DLD1 (cell line): Measurements from ENCODE around the gene CRAMP1.
"Not testable (repeated sequence)": the region's sequence is repeated elsewhere in the genome, so short reads cannot be mapped to it uniquely, and the experiment has no call there.

Source experiments
- in situ Hi-C: cut with HindIII; loops from 2 replicates; pipeline ENCODE4 v1.10.0; 2017; ENCODE audit warnings: low sequenced_read_pairs

Gene CRAMP1

DNA sequence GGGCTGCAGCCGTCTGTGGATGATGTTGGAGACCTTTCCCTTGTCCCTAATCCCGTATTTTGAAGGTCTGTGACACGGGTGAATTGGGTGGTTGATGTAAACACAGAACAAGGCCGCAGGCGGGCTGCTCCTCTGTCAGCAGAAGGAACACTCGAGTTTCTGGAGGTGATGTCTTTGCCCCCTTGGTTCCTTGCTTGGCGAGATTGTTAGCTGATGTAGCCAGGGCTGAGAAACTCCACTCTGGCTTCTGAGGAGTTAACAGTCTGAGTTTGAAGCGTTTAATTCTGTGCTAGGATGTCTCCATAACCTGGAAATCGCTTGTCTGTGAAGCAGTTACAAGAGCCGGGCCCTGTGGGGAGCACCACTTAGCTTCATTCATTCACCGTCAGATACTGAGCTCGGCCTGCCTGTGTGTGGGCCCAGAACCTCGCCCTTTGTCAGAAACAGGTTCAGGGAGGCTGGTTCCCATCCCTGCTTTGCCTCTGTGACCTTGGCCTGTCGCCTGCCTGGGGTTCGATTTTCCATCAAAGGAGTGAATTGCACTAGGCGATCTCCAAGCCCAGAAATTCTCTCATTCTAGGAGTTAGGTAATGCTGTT, 95.1 kb downstream of the CRAMP1 start:
- in situ Hi-C loops: no loop called here

DNA sequence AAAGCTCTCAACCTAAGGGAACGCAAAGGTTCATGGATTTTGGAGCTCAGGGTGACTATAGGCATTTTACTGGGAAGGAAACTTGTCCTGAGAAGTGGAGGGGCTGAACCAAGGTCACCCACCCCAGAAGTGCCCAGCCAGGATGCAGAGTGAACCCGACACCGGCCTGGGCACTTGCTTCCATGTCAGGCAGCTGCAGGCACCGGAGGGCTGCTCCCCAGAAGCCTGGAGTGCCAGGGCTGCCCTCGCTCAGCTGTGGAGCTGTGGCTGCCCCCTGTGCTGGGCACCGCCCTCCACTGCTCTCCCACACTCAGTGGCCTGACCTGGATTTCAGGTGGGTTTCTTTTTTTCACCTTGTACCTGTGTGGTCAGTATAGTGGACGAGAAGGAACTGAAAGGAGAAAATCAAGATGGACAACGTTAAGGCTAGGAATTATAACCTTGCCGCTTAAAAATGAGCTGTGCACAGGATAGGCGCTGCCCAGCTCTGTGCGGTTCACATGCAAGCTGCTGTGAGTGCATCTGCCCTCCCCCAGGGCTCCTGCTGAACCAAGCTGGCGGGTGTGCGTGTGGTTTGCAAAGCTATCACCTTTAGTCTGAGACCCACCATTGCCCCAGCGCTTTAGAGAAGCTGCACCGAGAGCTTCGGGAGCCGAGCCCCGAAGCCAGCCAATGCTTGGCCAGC, 96.1 kb downstream of the CRAMP1 start:
- in situ Hi-C loops: no loop called here

DNA sequence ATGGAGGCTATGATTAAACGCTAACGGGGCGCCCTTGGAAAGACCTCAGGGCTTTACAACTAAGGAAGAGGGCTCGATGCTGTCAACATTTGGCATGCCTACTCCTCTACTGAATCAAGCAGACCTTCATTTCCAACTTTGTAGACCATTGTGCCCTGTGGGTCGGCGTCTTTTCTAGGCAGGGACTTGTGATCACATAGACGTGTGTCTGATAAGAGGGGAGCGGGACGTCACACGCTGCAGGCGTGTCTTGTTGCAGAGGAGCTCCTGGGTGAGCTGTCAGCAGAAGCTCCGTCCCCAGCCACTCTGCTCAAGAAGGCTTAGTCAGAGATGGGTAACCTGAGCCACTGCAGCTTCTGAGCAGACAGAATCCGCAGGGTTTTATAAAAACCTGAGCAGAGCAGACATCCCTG, 96.6 kb downstream of the CRAMP1 start:
- in situ Hi-C loops: no loop called here

DNA sequence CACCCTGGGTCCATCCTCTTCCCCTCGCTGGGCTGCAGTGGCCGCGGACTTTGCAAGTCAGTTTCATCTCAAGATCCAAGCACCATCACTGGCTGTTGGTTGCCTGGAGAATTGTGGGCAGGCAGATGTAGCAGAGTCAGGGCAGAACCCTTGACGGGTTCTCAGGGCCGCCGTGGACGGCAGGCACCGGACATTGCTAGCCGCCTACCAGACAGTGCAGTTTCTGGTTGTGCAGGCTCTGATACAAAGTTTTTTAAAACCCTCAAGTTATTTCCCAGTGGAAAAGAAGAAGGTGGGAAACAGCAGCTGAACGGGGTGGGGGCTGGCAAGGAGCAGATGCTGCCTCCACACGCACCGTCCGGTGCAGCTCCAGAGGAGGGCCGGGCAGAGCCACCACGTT, 97.2 kb downstream of the CRAMP1 start:
- in situ Hi-C loops: no loop called here

DNA sequence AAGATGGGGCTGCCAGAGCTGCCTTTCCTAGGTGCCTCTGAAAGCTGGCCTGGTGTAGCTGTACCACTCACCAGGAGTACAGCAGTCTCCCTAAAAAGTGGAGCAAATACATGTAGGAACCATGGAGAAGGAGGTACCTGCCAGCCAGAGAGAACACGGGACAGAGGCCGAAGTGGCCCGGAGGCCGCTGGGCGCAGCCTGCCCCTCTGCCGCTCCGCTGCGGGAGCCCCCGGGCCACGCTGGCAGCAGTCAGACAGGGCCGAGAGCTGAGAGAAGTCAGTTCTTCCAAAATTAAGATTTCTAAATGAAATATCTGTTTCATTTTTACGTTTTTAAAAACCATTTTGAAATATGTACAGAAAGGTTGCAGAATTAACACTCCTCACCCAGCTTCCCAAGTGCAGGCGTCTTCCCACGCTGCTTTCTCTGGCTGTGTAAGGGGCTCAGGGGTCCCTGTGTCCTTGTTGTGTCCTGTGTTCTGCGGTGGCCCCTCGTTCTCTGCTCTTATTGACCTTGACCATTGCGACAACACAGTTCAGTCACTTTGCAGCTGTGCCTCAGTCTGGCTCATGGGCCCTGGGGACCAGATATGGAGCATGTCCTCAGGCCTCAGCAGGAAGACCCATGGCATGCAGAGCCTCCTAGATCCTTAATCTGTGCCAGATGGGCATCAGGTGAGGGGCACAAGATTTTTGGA, 98.8 kb downstream of the CRAMP1 start:
- in situ Hi-C loops: no loop called here

DNA sequence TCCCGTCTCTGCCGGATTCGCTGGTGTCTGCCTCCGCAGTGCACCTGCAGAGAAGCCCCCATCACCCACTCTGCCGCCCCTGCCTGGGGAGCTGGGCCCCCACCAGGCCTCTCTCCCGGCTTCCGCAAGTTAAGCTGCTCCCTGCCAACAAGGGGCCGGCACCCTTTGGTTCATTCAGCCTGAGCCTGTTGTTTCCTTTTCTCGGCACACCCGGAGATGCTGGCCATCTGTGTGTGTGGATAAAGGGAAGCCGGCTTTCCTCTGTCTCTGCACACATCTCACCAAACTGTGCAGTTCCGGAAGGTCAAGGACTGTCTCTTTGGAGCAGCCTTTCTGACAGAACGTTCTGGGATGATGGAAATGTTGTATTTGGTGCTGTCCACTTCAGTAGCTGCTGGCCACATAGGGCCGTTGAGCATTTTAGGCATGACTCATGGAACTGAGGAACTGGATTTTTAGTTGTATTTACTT, 100.7 kb downstream of the CRAMP1 start:
- in situ Hi-C loops: no loop called here

DNA sequence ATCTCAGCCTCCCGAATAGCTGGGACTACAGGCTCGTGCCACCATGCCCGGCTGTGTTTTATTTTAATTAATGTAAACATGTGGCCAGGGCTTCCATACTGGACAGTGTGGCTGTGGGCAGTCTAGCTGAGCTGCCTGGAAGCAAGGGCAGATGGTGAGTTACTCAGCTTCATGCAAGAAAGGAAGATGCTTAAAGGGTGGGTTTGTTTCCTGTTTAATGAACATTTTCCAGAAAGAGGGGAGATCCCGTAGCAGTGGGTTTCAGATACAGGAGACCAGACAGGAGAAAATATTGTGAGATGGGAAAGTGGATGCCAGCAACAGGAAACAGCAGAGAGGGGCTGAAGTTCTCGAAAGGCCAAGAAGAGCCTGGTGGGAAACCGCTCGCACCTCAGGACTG, 101.2 kb downstream of the CRAMP1 start:
- in situ Hi-C loops: no loop called here

DNA sequence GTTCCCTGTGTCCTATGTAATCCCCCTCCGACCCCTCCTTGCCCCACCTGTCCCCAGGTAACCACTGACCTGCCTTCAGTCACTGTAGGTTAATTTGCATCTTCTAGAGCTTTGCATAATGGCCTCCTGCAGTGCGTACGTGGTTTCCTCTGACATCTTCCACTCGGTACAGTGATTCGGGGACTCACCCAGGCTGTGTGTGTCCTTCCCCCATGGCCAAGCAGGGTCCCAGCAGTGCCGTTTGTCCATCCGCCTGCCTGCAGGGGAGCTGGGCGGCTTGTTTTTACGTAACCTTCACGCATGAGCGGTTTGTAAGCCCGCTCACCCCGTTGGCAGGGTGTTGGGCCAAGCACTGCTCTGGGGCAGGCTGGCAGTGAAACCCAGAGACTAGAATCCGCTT, 101.8 kb downstream of the CRAMP1 start:
- in situ Hi-C loops: no loop called here

DNA sequence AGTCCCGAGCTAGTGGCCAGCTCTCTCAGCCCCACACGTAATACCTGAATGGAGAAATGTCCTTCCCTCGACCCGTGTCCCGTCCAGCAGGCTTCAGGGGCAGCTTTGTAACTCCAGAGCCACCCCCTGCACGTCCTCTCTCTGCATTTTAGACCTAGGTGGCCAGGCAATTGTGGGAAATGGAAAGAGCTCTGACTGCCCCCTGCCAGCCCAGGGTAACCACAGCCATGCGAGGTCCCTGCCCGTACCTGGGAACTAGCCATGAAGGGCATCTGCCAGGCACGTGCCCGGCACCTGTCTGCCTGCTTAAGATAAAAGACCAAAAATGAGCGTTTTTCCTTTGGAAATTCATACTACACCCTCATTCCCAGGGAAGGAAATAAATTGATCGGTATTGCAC, 103.1 kb downstream of the CRAMP1 start:
- in situ Hi-C loops: no loop called here

DNA sequence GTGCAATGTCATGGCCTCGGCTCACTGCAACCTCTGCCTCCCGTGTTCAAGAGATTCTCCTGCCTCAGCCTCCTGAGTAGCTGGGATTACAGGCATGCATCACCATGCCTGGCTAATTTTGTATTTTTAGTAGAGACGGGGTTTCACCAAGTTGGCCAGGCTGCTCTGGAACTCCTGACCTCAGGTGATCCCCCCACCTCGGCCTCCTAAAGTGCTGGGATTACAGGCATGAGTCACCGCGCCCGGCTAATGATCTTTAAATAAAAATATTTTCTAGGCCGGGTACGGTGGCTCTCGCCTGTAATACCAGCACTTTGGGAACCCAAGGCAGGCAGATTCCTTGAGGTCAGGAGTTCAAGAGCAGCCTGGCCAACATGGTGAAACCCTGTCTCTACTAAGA, 106.1 kb downstream of the CRAMP1 start:
- in situ Hi-C loops: not testable (repeated sequence)

DNA sequence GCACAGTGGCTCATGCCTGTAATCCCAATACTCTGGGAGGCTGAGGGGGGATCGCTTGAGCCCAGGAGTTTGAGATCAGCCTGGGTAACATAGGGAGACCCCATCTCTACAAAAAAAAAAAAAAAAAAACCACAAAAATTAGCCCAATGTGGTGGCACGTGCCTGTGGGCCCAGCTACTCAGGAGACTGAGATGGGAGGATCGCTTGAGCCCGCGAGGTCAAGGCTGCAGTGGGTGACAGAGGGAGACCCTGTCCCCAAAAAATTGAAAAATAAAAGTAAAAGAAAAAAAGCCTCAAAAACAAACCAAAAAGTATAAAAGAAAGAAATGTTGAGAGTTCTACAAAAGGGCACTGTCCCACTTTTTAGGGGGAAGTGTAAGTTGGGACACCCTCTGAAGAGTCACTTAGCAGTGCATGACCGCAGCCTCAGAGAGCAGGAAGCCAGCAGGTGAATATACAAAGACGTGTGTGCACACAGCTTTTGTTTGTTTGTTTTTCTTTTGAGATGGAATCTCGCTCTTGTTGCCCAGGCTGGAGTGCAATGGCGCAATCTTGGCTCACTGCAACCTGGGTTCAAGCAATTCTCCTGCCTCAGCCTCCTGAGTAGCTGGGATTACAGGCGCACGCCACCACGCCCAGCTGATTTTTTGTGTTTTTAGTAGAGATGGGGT, 107.5 kb downstream of the CRAMP1 start:
- in situ Hi-C loops: not testable (repeated sequence)

DNA sequence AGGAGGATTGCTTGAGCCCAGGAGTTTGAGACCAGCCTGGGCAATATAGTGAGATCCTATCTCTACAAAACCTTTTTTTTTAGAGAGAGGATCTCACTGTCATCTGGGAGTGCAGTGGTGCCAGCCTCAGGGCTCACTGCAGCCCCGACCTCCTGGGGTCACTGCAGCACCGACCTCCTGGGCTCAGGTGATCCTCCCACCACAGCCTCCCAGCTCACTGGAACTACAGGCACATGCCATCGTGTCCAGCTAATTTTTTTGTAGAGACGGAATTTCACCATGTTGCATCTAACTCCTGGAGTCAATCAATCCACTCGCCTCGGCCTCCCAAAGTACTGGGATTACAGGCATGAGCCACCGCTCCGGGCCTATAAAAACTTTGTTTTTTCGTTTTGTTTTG, 109.2 kb downstream of the CRAMP1 start:
- in situ Hi-C loops: no loop called here

DNA sequence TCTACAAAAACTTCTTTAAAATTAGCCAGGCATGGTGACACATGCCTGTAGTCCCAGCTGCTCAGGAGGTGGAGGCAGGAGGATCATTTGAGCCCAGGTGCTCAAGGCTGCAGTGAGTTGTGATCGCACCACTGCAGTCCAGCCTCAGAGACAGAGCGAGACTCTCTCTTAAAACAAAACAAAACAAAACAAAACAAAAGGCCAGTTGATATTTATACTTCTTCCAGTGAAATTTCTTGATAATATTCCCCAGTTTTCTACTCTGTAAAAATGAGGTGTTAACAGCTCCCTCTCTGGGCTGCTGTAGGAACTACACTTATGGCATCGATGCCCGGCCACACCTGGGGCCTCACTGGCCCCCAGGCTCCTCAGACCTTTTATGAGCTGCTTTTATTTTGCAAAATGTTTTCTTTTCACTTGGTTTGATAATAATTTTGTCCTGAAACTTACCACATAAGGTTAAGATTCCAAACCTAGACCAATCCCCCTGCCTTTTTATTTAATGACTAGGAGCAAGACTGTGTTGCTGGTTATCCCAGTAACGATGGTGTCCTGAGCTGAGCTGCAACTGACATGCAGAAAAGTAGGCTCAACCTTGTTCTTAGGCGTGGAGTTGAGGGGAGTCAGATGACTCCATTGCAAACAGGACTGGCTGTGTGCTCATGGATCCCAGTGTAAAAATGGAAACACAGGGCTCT, 111.4 kb downstream of the CRAMP1 start:
- in situ Hi-C loops: no loop called here

DNA sequence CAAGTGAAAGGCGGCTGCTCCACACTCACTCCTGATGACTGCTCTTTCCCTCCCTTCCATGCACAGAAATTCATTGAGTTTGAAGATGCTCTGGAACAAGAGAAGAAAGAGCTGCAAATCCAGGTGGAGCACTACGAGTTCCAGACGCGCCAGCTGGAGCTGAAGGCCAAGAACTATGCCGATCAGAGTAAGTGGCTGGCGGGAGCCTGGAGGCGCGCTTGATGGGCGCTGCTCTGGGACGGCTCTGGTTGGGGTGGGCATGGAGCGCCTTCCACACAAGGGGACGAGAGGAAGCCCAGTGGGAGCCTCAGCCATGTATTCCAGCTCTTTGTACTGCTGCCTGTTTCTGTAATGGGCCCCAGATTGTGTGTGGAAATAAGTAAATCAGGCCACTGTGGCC, 112.3 kb downstream of the CRAMP1 start:
- in situ Hi-C loops: no loop called here

DNA sequence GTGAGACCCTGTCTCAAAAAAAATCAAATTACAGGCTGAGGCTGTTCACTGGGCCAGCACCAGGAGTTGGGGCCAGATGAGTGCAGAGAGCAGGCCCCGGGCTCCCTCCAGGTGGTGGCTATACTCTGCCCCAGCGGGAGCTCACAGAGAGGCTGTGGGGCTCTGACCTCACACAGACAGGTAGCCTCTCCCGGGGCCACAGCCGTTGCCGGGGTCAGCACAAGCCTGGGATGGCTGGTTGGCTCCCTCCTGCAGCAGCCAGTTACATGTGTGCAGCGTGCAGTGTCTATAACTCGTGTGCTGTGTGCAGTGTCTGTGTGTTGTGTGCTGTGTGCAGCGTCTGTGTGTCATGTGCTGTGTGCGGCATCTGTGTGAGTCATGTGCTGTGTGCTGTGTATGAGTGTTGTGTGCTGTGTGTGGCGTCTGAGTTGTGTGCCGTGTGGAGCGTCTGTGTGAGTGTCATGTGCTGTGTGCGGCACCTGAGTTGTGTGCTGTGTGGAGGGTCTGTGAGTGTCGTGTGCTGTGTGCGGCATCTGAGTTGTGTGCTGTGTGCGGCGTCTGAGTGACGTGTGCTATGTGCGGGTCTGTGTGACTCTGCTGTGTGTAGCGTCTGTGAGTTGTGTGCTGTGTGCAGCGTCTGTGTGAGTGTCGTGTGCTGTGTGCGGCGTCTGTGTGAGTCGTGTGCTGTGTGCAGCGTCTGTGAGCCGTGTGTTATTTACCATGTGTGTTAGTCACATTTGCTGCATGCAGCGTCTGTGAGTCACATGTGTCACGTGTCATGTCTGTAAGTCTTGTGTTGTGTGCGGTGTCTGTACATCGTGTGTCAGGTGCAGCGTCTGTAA, 114.7 kb downstream of the CRAMP1 start:
- in situ Hi-C loops: no loop called here
